D341Med (cell line): ENCODE data around the gene PLXDC2.

Source experiments
- DNase-seq: peaks from one replicate; pipeline ENCODE4 v3.0.0; 2012; ENCODE audit warnings: low spot score

The PLXDC2 gene

DNA sequence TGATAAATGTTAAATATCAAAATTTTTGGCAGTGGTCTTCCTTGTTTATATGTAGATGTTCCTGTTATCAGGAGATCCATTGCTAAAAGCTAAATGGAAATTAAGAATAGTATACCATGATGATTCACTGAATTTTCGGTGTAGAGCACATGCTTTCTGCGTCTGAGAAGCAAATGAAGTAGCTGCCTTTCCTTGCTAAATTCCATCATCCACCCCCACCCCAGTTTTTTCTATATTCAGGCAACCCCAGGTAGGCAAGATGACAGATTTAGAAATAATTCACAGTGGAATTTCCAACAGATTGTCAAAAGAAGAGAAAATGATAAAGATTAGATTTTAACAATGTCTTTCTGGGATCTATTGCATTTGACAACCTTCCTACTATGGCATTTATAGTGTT lies 231.9 kb downstream of the PLXDC2 start:
- DNase-seq = no peak

DNA sequence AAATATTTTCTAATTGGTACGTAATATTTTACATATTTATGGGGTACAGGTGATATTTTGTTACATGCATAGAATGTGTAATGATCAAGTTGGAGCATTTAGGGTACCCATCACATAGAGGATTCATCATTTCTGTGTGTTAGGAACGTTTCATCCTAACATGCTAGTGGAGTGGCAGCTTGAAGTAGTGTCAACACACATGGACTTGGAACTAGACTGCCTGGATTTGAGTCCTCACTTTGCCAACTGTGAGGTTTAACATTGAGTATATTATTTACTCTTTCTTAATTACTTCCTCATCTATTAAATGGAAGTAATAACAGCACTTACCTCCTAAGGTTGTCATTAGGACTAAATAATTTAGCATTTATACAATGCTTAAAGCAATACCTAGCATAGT lies 241.9 kb downstream of the PLXDC2 start:
- no peak for DNase-seq

GRCh38 chr10:20059084-20059835 lies 243.0 kb downstream of the PLXDC2 start:
- DNase-seq = no peak

GRCh38 chr10:20065814-20066213 lies 249.6 kb downstream of the PLXDC2 start:
- DNase-seq = no peak

GRCh38 chr10:20073167-20073566 lies 256.9 kb downstream of the PLXDC2 start:
- no peak for DNase-seq

GRCh38 chr10:20075713-20076112 lies 259.5 kb downstream of the PLXDC2 start:
- no peak for DNase-seq

DNA sequence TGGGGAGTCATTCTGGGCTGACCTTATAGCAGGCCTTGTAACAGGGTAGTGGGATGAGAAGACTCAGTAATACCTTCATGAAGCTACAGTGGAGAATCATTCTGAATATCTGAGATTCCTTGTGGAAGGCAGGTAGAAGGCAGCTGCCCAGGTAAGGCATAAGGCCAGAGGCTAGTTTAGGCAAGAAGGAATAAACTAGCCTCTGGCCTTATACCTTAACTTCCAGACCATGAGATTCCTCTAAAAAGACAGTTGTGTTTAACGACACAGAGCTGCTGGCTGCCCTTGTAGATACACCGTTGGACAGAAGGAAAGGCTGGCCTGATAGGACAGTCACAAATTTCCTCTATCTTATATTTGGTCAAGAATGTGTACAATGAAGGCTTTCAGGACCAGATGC lies 268.2 kb downstream of the PLXDC2 start:
- DNase-seq = no peak

GRCh38 chr10:20085115-20085514 lies 268.9 kb downstream of the PLXDC2 start:
- no peak for DNase-seq

DNA sequence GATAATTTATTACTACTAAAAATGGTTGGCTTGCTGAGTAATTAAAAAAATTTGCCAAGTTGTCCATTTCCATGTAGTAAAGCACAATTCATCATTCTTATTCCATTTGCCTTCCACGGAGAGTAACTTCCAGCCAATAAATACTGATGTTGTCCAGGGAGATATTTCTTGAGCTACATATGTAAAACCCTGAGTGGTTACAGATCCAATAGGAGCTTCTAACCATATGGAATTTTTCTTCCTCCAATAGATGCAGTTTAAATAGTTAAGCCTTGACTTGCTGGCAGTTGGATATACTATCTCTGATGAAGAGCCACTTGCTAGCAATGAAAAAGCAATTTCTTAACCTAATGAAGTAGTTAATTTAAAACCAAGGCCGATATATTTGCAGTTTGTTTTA lies 271.1 kb downstream of the PLXDC2 start:
- DNase-seq = no peak

GRCh38 chr10:20088061-20088701 lies 271.9 kb downstream of the PLXDC2 start:
- no peak for DNase-seq

DNA sequence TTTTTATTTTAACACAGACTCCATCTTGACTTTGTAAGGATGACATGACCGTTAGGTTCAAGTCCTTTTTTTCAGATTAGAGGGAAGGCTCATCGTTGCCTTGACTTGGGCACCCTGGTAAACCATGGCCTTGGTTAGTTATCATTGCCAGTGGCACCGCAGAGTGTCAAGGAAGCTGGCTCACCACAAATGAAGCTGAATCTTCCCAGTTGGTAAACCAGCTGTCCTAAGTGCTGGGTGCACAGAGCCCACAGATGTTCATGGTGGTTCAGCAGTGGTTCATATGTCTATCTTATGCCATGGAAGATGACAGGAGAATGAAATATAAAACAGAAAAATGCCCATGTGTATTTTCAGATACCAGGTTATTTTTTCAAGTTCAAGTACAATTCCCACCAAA lies 273.6 kb downstream of the PLXDC2 start:
- DNase-seq = no peak

DNA sequence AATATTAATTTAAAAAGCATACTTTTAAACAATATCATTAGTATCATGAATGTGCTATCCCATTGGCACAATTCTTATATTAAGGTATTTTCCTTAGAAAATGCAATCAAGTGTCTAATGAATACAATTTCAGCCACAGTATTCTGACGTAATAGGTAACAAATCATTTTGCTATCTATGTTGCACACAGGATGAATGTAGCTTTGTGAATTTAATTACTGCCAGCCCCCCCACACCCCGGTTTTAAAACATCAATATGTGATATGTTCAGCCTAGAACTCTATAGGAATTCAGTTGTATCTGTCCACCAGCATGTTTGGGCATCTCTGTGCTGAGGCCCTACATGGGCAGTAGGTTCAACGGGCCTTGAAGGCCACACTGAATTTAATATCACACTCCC lies 274.6 kb downstream of the PLXDC2 start:
- no peak for DNase-seq

GRCh38 chr10:20091698-20092097 lies 275.5 kb downstream of the PLXDC2 start:
- no peak for DNase-seq

- no peak for DNase-seq
These were observed 277.4 kb downstream of the PLXDC2 start for GRCh38 chr10:20093600-20093999.

DNA sequence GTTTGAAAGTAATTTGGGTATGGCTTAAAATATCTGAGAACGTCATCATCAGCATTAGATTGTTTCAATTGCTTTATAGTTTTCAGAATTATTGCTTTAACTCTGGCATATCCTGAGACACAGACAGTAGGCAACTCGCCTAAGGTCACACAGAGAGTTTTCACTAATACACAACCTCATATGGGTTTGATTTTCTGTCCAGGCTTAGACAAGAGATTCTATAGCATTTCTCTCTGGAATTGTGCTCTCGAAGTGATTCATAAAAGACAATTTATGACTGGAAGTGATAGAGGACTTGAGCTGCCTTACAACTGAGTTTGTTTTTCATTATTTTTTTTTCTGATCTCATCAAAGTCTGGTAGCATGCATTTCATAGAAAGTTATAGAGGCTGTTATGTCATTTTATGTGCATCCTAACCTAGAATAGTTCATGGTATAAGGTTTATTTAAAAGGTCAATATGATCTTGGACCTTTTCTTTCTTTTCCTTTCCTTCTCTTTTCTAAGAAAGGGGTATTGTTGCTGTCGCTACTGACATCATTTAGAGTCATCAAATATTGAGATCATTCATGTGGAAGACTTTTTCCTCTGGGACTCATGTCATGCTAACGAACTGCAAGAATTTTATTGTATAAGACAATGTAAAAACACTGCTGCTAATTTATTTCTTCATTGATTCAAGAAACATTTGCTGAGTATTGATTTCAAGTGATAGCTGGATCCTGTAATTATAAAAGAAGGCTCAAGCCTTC lies 278.2 kb downstream of the PLXDC2 start:
- DNase-seq = no peak

GRCh38 chr10:20100171-20100570 lies 283.9 kb downstream of the PLXDC2 start:
- DNase-seq = no peak

DNA sequence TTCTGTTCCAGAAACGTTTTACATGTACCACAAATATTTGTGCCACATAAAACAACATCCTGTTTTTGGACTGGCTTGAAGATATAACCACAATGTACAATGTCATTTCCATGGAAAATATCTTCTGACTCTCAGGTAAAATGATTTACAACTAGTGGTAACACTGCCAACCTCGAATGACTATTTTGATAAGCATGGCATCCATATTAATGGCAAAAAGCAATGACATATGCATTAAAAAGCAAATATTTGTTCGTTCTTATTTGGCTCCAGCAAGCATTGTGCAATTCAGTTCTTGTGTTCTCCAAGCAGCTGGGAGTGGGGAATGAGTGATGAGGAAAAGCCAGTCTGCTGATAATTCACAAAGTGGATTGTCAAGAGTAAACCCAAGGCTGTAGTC lies 289.0 kb downstream of the PLXDC2 start:
- no peak for DNase-seq

DNA sequence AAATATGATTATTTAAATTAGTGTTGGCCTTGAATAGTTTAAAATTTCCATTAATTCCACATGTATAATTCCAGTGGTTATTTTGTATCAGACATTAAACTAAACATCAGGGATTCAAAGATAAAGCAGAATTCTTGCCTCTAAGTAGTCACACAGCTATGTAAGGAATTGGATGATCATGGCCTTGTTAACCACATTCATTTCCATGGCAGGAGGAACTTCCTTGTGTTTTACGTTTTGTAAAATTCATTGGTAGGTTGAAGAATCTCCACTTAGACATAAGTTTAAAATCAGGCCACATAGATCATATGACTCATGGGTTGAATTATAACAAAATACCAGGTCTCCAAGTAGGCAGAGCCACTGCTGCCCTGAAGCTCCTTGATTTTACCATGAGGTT lies 289.7 kb downstream of the PLXDC2 start:
- DNase-seq = no peak

- no peak for DNase-seq
These were observed 291.8 kb downstream of the PLXDC2 start for GRCh38 chr10:20108021-20108420.

DNA sequence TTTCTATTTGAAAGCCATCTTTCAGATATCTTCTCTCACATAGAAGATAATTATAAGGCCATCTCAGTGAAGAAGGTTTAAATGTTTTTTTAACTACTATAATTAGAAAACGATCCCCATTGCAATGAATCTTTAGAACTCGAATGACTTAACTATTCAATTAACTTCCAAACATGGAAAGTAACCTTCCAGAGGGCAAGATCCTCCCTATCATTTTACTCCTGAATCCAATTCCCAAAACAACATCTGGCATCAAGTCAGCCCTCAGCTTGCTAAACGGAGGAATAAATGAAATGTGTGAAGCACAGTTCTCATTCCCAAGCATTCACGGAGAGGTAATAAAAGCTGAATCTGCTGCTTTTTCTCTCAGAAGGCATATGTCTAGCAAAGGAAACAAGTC lies 293.4 kb downstream of the PLXDC2 start:
- DNase-seq = no peak

GRCh38 chr10:20110125-20111100 lies 294.2 kb downstream of the PLXDC2 start:
- no peak for DNase-seq

GRCh38 chr10:20114179-20114578 lies 297.9 kb downstream of the PLXDC2 start:
- DNase-seq = no peak
